GM23248 (cell line): ENCODE measurements around the gene LARP4B. TPM values are rescaled to one million over a fixed set of nuclear protein-coding genes. Genes with fewer than 3 reads are reported as not detected.

Source experiments
- DNase-seq: peaks from one replicate; pipeline ENCODE4 v3.0.0-alpha.2; 2015
- H2AFZ ChIP-seq: fragments of 200-600 bp; sonication (generic); 2 replicates; pipeline ENCODE4 v1.6.1; 2016; ENCODE audit warnings: antibody characterized with exemption
- H3F3A ChIP-seq: fragments of 200-600 bp; sonication (generic); 2 replicates; pipeline ENCODE4 v1.6.1; 2016; ENCODE audit warnings: mild to moderate bottlenecking, antibody characterized with exemption, mixed run types; ENCODE audit not compliant: insufficient read depth
- H3K27ac ChIP-seq: fragments of 200-600 bp; sonication (generic); 2 replicates; pipeline ENCODE4 v1.5.1; 2016; ENCODE audit warnings: mild to moderate bottlenecking
- H3K27me3 ChIP-seq: fragments of 200-600 bp; sonication (generic); replicated peaks from 2 replicates; pipeline ENCODE4 v1.6.1; 2016; ENCODE audit warnings: mild to moderate bottlenecking; ENCODE audit not compliant: insufficient read depth
- H3K36me3 ChIP-seq: fragments of 200-600 bp; sonication (generic); 2 replicates; pipeline ENCODE4 v1.6.1; 2016; ENCODE audit warnings: low read depth, mild to moderate bottlenecking
- H3K4me1 ChIP-seq: fragments of 200-600 bp; sonication (generic); 2 replicates; pipeline ENCODE4 v1.6.1; 2016; ENCODE audit warnings: mild to moderate bottlenecking; ENCODE audit not compliant: insufficient read depth
- H3K4me2 ChIP-seq: fragments of 200-600 bp; sonication (generic); one replicate; pipeline ENCODE4 v1.6.1; 2016; ENCODE audit warnings: mild to moderate bottlenecking; ENCODE audit not compliant: unreplicated experiment
- H3K4me3 ChIP-seq: fragments of 200-600 bp; sonication (generic); 2 replicates; pipeline ENCODE4 v1.5.1; 2016; ENCODE audit warnings: mild to moderate bottlenecking
- H3K79me2 ChIP-seq: fragments of 200-600 bp; sonication (generic); 2 replicates; pipeline ENCODE4 v1.6.1; 2016; ENCODE audit warnings: mild to moderate bottlenecking; ENCODE audit not compliant: insufficient read depth
- H3K9ac ChIP-seq: fragments of 200-600 bp; sonication (generic); 2 replicates; pipeline ENCODE4 v1.6.1; 2016; ENCODE audit warnings: mild to moderate bottlenecking
- H3K9me2 ChIP-seq: fragments of 200-600 bp; sonication (generic); 2 replicates; pipeline ENCODE4 v1.6.1; 2016; ENCODE audit warnings: mixed run types, mild to moderate bottlenecking, moderate library complexity; ENCODE audit not compliant: insufficient read depth
- H3K9me3 ChIP-seq: fragments of 200-600 bp; sonication (generic); one replicate; pipeline ENCODE4 v1.6.1; 2017; ENCODE audit warnings: low read depth
- H4K20me1 ChIP-seq: fragments of 200-600 bp; sonication (generic); 2 replicates; pipeline ENCODE4 v1.6.0; 2016; ENCODE audit not compliant: insufficient read depth
- EZH2 ChIP-seq: fragments of 200-600 bp; sonication (generic); IDR thresholded peaks from 2 replicates; pipeline ENCODE4 v1.6.1; 2018; ENCODE audit warnings: antibody characterized with exemption, mild to moderate bottlenecking; ENCODE audit not compliant: insufficient read depth, poor library complexity, severe bottlenecking
- EZH2phosphoT487 ChIP-seq: fragments of 200-600 bp; sonication (generic); IDR thresholded peaks from 2 replicates; pipeline ENCODE4 v1.6.1; 2018; ENCODE audit warnings: antibody characterized with exemption, moderate library complexity, mild to moderate bottlenecking, low read depth; ENCODE audit not compliant: insufficient read depth
- WGBS, 2 experiments: methylation state at CpG; one replicate each; pipeline ENCODE4 v1.1.6; 2015 to 2017; ENCODE audit warnings: low lambda C conversion rate in 2 of 2, low coverage in 1 of 2; ENCODE audit errors: missing lambda C conversion rate in 2 of 2; 5-methylcytosine and 5-hydroxymethylcytosine counted together
- in situ Hi-C: fragments of 300-500 bp; cut with MboI; formaldehyde crosslinking; loops from 2 replicates; pipeline ENCODE4 v1.15.0; 2020
- polyA plus RNA-seq: library from polyadenylated mRNA; unstranded; fragments of >200 nt; fragmentation: Nextera tagmentation; extraction: Ambion mirVana; gene quantifications from 2 replicates; pipeline ENCODE4 v1.2.1, GENCODE V29; 2016
- total RNA-seq: library from RNA; depleted of rRNA; stranded (reverse); fragments of >200 nt; shearing (Covaris generic); gene quantifications from 2 replicates; pipeline ENCODE4 v1.2.3, GENCODE V29; 2014

Gene LARP4B
- total and polyA plus RNA-seq, 2 experiments from 2014 or later, result 20.7 to 30.8 TPM

- Histone ChIP-seq H3F3A (no peaks in the 10 kb centered on the region), H3K9ac (peak overlapping the region; percentile 33), H4K20me1 (no peaks in the 10 kb centered on the region), H3K9me2 (no peaks in the 10 kb centered on the region), H3K4me1 (peaks cover 15% of the 10 kb centered on the region; the same call in 1 of the 2 replicates), H3K4me2 (peak overlapping the region; percentile 62), H3K36me3 (no peaks in the 10 kb centered on the region), H3K27me3 (no peaks in the 10 kb centered on the region), H3K9me3 (no peaks in the 10 kb centered on the region), H3K79me2 (no peaks in the 10 kb centered on the region), H3K27ac (no peak overlapping the region), H3K4me3 (peak overlapping the region; percentile 42), H2AFZ (peak overlapping the region; percentile 64)
- DNase-seq, result peak; percentile 57
- WGBS, 2 experiments, result 11 to 13% methylated on average over 4 of the region's 4 CpGs
- in situ Hi-C loops, result no loop called here
- no peak for TF ChIP-seq EZH2
- TF ChIP-seq EZH2phosphoT487, result no peak
Observed at GRCh38 chr10:971150-971542, 39.6 kb upstream of the LARP4B start.

DNA sequence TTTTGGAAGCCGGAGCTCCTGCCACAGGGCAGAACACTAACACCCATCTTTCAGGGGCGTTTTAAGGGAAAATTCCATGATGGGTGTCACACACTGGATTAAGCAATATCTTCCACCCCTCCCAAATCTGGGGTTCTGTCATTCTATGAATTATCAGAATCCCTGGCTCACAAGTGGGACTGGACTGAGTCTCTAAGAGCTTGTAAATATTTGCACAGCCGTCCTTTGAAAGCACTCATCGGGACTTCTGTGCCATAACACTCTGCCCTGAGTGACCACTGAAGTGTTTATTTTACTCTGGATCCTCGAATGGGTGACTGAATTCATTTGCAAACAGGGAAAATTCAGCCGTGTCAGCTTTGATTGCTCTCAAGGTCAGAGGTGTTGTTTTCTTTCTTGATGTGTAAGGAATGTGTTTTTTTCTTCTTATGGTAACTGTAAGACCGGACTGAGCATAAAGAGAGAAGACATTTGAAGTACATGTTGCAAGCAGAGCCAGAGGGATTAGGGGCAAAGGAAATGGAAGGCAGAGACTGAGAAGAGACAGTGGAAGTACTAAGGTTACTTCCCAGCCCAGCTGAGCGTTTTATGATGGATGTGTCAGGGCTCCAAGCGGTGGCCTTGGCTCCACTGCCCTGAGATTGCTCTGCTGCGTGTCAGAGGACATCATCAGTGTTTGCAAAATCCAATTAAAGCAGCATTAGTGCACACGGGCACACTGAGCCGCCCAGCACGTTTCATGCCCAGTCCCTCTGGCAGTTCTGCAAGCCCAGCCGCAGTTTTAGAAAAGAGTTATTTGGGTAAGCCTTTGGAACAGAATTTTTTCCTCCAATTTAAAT lies 39.0 kb upstream of the LARP4B start:
- H2AFZ ChIP-seq, result peak overlapping the region; percentile 64
- H3K9me3 ChIP-seq, result no peaks in the 10 kb centered on the region
- TF ChIP-seq EZH2 (no peak), EZH2phosphoT487 (no peak)
- H3K9ac ChIP-seq, result peak overlapping the region; percentile 33
- no peaks in the 10 kb centered on the region for H3F3A ChIP-seq
- H3K27me3 ChIP-seq, result no peaks in the 10 kb centered on the region
- no peaks in the 10 kb centered on the region for H4K20me1 ChIP-seq
- in situ Hi-C loops, result no loop called here
- H3K4me1 ChIP-seq, result peaks cover 15% of the 10 kb centered on the region; the same call in 1 of the 2 replicates
- peak overlapping the region; percentile 42 for H3K4me3 ChIP-seq
- peak overlapping the region; percentile 62 for H3K4me2 ChIP-seq
- H3K27ac ChIP-seq, result no peak overlapping the region
- H3K9me2 ChIP-seq, result no peaks in the 10 kb centered on the region
- H3K79me2 ChIP-seq, result no peaks in the 10 kb centered on the region
- 7% methylated on average over 14 of the region's 14 CpGs for WGBS, 2 experiments
- H3K36me3 ChIP-seq, result no peaks in the 10 kb centered on the region
- DNase-seq, result peak; percentile 66

- no peaks in the 10 kb centered on the region for H3F3A ChIP-seq
- TF ChIP-seq EZH2phosphoT487 (no peak), EZH2 (no peak)
- no peak overlapping the region for H3K4me3 ChIP-seq
- H4K20me1 ChIP-seq, result no peaks in the 10 kb centered on the region
- DNase-seq, result no peak
- peaks cover 15% of the 10 kb centered on the region; the same call in 1 of the 2 replicates for H3K4me1 ChIP-seq
- no peak overlapping the region for H3K27ac ChIP-seq
- no peak overlapping the region for H3K4me2 ChIP-seq
- H3K36me3 ChIP-seq, result no peaks in the 10 kb centered on the region
- no peaks in the 10 kb centered on the region for H3K79me2 ChIP-seq
- WGBS, 2 experiments, result 80 to 87% methylated on average over 15 of the region's 15 CpGs
- no peaks in the 10 kb centered on the region for H3K9me3 ChIP-seq
- no peak overlapping the region for H3K9ac ChIP-seq
- no peaks in the 10 kb centered on the region for H3K27me3 ChIP-seq
- no peaks in the 10 kb centered on the region for H3K9me2 ChIP-seq
- in situ Hi-C loops, result no loop called here
- H2AFZ ChIP-seq, result no peak overlapping the region
Observed at GRCh38 chr10:969473-970150, 38.1 kb upstream of the LARP4B start.

DNA sequence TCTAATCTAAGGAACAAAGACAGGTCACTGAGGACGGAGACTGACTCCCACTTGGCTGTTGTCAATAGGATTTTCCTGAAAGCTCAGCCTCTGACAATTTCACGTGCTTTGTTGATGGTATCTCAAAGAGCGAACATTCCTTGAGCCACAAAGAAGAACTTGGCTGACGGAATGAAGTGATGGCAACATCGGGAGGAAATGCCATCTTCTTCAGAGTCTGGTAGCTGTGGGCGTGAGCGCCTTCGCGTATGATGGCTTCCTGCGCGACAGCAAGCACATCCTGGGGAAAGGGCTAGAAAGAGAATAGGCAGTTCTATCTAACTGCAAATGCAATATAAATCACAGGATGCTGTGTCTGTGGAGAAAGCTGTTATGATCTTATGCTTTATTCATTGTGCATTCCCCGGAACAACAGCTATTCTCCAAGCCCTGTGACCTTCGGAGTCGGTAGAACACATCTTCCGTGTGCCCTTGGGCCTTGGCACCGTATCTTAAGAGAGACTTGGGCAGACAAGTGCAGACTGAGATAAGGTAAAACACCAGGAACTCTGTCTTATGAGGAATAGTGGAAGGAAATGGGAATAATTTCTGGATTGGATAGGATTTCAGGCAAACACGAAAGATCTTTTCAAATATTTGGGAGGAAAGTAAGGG lies 37.2 kb upstream of the LARP4B start:
- in situ Hi-C loops, result no loop called here
- WGBS, 2 experiments, result 90 to 93% methylated on average over 17 of the region's 17 CpGs
- Histone ChIP-seq H3K4me2 (no peak overlapping the region), H3K9me3 (no peaks in the 10 kb centered on the region), H3K4me3 (no peak overlapping the region), H3K9me2 (no peaks in the 10 kb centered on the region), H3K27me3 (no peaks in the 10 kb centered on the region), H4K20me1 (no peaks in the 10 kb centered on the region), H3K79me2 (no peaks in the 10 kb centered on the region), H3K4me1 (peaks cover 15% of the 10 kb centered on the region; the same call in 1 of the 2 replicates), H3F3A (no peaks in the 10 kb centered on the region), H3K27ac (no peak overlapping the region), H3K36me3 (no peaks in the 10 kb centered on the region), H2AFZ (no peak overlapping the region), H3K9ac (no peak overlapping the region)
- no peak for TF ChIP-seq EZH2
- DNase-seq, result no peak
